HG03097 (cell line): ENCODE measurements around the gene KCNMA1.

ENCODE experiments used
- ATAC-seq: cut with Tn5 transposase; IDR thresholded peaks from one replicate; pipeline ENCODE4 v1.9.1; 2021; ENCODE audit not compliant: unreplicated experiment, low FRiP score

The KCNMA1 gene

DNA sequence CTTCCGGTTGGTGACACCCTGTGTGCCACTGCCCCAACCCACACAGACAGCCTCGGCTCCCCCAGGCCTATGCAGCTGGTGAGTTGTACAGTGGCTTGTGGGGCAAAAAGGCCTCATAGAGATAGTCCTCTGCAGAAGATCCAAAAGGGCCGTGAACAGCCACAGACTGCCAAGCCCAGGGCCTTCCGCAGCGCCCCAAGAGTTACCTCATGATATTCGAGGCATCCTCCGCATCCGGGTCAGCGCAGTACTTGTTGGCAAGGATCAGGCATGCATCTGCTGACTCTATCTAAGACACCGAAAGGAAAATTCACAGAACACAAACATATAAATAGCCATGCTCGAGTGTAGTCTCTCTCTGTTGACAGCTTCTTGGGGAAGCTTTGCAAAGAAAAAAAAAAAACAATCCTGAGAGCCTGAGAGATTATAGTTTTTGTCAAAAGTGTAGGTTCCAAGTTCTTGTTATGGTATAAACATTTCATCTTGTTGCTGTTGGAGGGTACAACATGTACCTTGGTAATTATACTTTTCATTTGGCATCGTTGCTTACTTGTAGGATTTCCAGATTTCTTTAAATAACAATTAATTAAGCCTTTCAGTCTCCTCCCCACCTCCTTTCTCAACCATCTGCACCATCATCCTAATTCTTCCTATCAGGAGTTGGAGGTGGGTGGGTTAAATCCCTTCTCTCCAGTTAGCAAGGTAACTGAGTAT is 553.0 kb downstream of the KCNMA1 start:
- no peak for ATAC-seq

DNA sequence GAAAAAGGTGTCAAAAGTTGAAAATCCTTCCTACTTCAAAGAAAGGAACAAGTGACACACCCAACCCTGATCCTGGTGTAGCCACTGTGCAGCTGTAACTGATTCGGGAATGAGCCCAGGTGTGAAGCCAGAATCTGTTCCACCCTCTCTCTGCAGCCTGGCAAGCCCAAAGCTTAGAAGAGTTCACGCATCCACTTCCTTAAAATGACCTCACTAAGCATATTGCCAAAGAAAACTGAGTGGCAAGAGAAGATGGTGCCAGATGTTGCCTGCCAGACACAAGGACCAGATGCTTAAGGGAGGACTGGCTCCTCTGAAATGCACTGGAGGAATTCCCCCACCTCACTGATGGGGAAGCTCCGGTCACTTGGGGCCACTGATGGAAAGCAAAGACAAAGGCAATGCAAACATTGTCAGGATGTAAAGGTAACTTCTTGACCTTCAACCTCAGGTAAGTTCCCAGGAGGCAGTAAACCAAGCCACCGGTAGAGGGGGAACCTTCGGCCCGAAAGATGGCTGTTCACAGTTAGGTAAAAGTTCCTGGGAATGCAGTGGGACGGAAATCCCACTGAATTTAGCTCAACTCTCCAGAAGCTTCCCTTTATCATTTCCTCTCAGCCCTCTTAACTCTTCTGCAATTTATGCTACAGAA is 554.9 kb downstream of the KCNMA1 start:
- no peak for ATAC-seq

DNA sequence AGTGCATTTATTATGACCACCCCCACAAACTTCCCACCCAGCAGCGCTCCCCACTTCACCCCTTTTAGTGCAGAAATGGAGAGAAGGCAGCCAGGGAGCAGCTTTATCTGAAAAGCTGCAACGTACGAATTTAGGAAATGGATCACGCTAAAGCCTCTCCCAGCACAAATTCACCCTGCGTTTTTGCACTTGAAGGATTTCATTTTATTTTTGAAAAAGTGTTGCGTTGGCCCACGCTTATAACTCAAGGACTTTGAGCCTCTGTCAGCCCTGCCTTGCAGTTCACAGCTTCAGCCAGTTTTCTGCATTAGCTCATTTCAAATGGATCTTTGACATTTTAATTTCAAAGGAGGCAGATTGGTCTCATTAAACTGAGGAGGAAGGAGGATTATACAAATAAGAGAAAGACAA is 556.1 kb downstream of the KCNMA1 start:
- ATAC-seq, result no peak

DNA sequence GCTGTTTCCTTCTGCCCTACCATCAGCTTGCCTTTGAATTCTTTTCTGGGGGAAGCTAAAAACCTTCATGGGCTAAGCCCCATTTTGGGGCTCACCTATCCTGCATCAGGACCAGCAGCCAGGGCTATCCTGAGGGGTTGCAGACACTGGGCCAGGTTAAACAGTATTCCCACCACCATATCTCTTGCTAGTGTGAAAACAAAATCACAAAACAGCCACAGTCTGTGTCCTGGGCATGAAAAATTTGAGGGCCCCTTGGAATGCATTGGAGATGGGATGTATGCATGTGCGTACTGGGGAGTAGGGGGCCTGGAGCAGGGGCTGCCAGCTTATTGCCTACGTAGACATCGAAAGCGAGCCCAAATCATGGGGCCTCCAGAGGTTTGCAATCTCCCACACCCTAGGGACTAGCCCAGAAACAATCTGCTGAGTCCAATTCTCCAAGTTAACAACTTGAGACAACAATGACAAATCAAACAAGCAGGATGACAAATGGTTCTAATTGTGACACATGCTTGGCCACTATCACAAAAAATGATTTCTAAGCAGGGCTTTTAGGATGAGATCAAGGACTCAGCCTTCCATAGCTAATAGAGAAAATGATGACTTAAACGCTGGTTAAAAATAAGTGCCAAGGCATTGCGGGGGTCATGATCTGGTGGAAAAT is 557.1 kb downstream of the KCNMA1 start:
- no peak for ATAC-seq

DNA sequence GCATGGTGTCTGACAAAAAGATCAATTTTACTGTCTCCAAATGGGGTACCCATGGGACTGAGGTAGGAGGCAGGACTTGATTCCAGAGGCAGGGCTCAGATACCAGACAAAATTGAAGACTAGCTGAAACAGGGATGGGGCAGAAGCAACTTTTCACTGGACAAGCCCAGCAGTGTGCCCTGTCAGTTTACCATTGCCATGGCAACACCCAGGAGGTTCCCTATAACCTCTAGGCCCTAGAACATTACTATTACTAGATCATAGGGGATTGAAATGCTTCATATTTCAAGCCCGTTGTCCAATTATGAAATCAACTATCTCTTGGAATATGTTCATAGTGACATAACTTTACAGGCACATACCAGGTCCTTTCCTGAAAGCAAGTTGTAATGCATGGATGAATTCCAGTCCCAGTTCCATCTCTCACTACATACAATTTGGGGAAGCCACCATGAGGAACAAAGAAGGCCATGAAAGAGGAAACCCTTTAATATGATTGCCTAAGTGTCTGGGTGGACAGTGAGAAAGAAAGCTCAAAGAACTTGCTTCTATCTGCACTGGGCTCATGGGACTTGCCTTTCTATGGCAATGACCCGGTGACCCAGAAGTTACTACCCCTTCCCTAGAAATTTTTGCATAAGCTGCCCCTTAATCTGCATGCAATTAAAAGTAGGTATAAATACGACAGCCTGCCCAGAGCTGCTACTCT is 557.9 kb downstream of the KCNMA1 start:
- no peak for ATAC-seq

DNA sequence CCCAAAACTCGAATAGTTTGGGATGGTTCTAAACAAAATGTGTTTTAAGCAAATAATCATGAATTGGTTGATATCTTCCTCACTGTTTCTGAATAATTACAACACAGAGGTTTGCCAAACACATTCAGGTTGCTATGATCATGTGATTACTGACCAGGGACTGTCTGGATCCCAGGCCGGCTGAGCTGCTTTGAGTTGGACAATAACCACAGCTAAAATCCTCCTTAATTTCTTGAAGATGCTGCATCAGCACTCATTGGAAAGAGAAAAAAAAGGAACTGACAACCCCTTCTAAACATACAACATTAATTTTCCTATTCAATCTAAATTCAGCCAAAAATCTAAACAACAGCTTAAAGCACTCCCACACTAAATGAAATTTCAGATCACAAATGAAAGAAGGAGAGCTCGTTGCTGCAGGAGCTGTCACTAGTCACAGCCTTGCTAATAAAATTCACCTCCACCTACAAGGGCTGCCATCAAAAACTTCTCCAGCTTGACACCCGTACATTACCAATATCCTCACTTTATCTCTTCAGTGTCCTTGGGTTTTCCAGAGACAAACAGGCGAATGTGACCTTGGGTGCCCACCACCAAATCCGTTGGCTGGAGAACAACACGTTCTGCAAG is 560.2 kb downstream of the KCNMA1 start:
- no peak for ATAC-seq

DNA sequence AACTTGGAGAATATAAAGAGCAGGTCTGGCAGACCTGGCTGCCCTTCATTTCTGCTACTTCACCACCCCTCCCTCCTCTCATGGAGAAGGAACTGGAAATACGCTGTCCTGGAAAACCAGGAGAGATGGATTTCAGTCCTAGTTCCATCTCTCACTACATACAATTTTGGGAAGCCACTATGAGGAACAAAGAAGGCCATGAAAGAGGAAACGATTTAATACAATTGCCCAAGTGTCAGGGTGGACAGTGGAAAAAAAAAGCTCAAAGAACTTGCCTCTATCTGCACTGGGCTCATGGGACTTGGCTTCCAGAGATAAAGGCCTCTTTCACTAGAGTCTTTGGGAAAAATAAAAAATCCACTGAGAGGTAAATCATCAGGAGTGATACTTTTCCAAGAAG is 561.7 kb downstream of the KCNMA1 start:
- ATAC-seq, result no peak

DNA sequence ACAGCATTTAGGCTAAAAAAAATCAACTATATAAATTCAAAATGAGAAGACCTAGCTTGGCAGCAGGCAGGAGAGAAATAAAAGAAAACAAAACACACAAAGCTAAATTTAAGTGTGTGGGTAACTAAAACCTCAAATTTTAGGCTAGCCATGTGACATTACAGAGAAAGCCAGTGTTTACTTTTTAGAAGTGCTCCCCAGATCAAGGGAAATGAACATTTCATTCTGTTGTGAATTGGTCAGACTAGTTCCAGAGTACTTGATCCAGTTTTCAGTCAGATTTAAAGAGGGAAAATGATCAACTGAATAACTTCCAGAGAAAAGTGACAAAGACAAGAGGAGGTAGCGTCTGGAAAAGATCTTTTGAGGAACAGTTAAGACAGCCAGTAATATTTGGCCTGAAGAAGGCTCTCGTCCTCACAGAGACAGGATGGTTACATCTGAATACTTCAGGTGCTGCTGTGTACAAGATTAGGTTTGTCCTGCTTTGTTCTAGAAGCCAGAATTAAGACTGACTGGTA is 563.4 kb downstream of the KCNMA1 start:
- ATAC-seq, result no peak

DNA sequence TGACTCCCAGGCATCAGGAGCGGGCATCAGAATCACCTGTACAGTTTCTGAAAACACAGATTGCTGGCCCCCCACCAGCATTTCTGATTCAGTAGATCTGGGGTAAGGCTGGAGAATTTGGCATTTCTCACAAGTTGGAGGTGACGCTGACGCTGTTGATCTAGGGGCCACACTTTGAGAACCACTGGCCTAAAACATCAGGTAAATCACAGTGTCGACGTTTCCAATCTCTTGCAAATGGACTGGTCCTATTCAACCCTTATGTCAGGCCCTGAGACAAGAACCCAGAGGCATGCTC is 564.0 kb downstream of the KCNMA1 start:
- no peak for ATAC-seq

DNA sequence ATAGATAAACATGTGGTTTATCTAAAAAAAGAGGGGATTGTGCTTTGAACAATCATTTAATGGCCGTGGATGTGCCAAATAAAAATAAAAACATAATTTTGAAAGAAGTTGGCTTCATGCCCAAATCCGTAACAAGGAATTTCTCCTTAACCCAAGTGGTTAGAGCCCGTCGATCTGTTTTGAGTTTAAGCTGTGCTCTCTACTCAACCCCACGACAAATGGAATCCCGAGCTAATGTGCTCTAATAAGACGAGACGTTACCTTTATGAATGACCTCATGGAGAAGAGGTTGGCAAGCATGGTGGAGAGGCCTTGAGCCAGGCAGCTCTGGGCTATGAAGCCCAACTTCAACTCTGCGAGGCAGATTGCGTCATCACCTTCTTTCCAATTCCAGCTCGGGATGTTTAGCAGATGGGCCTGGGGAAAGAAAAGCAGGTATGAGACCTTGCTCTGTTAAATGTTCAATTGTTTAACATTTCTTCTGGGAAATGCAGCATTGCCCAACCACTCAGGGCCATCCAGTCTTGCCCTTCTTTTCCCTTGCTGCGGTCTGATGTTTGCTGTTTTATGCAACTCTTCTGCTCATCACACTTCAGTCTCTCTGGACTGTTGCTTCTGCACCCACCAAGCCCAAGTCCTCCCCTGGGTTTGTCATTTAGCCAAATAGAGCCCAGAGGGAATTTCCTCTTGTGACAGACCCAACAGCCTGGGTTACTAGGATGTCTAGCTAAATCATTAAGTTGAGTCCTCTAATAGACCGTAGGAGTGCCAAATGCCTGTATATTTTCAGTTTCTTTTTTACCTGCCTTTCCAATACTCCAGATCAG is 564.6 kb downstream of the KCNMA1 start:
- no peak for ATAC-seq

DNA sequence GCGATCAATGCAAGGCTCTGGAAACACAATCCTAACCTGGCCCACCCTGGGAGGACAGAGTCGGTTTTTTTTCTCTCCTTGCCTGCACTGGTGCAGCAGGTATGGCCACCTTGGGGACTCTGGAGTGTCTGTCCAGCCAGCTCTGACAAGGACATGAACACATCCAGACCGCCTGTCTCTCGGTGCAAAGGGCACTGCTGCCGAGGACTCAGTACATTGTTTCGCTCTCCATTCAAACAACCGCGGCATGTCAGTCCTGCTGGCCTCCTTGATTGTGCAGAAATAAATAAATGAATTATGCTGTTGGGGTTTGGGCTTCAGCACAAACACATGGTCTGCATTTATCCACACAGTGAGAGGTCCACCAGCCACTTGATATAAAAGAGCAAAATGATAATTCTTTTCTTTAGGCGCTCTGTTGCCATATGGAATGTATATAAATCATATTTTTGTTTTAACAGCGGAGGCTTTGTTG is 565.2 kb downstream of the KCNMA1 start:
- ATAC-seq, result no peak

DNA sequence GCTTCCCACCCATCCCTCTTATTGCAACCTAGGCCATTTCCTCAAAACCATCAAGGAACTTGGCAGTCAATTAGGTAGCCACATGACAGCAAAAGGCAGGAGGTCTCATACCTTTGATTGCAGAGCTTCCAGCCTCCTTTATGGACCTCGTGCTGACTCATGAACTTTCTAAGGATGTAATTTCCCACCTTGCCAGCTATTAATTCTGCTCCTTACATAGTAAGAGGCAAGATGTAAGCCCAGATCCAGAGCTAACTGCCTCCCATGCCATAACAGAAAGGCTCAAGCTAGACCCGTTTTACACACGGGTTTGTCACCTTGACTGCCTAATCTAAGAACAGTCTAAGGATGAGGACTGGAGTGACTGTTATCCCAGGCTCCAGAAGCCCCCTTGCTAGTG is 565.7 kb downstream of the KCNMA1 start:
- no peak for ATAC-seq

DNA sequence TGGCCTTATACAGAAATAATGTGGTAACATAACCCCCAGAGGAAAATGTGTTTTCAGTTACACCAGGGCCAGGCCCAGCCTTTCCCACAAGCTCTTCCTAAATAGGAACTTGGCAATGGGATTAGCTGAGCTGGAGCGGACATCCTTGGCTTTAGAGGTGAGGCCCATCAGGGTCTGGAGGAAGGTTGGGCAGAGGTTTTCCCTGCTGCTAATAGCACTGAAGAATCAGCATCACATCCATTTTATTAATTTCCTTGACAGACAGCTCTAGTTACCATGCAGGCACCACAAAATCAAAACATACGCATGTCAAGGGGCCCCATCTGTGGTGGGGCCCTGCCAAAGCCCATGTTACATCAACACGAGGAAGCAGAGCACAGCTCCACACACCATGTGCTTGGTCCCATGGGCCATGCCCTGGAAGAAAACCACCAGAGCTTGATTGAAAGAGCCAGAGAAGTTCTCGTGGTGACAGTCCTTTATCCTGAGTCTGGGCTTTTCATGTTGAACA is 566.6 kb downstream of the KCNMA1 start:
- no peak for ATAC-seq

DNA sequence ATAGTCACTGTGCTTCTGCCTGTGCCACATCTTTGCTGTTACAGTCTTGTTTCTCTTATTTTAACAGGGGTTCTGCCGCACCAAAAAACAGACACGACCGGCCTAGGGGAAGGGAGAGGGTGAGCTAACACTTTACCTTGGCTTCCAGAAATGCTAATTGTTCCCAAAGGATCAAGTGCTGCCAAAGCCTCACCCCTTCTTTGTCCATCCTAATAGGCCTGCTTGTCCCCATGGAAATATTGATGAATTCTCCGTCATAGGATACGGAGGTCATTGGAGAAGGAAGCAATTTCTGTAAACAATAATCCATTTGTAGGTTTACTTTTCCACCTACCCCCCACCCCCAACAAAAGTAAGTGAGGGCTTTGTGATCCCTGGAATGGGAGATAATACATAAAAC is 567.3 kb downstream of the KCNMA1 start:
- no peak for ATAC-seq

DNA sequence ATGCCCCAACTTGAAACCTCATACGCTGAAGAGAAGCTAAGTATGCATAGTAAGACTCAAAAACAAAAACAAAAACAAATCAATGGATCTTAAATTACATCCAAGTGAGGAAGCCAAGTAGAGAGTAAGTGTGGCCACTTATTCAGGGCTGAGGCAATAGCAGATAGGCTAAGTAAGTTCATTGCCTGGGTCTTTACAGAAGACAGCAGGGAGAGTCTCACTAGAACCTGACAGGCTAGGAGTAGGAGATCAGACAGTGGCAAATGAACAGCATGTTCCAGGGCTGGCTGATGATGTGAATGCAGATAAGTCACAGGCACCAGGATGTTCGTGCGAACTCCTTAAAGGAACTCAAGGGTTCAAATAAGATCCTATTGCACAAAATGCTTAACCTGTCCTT is 568.6 kb downstream of the KCNMA1 start:
- no peak for ATAC-seq

DNA sequence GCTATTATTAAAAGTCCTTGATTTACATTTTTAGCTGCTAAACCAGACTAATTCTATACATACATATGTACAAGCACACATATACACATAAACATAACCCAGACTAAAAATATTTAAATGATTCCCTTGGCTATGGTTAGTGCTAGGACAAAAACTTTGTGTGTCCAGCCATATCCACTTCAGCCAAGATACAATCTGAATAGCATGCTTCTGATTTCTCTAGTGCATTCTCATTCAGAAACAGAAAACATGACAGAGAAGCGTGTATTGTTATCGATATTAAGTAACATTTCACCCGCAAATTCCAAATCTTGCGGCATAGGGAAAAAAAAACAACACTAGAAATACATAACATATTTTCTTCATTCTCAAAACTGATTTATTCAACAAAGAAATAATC is 569.3 kb downstream of the KCNMA1 start:
- ATAC-seq, result no peak

DNA sequence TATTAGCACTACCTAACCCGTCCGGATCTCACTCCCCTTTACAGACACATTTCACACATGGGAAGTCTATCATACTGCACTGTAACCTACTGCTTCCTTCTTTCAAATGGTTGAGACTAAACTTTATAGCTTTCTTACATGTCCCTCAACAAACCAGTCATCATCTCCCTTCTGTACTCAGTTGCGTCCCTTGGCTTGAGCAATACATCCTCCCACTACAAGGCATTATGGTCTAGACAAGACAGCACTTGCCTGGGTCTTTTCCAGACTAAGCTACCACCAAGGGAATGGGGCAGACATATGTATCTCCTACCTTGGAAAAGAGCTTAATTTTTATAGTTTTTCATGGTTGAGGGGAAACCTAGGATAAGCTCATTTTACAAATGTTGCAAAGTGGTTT is 575.2 kb downstream of the KCNMA1 start:
- no peak for ATAC-seq

DNA sequence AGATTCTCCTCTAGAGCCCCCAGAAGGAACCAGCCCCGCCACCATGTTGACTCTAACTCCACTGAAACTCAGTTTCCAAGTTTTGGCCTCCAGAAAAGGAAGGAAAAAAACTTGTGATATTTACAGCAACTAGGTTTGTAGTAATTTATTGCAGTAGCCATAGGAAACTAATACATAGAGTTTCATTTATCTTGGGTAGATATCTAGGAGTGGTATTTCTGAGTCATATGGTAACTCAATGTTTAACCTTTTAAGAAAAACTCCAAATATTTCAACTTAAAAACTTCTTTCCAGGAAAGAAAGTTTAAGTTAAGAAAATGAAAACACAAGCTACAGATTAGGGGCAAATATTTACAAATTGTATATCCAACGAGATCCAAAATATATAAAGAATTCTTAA is 576.7 kb downstream of the KCNMA1 start:
- no peak for ATAC-seq

DNA sequence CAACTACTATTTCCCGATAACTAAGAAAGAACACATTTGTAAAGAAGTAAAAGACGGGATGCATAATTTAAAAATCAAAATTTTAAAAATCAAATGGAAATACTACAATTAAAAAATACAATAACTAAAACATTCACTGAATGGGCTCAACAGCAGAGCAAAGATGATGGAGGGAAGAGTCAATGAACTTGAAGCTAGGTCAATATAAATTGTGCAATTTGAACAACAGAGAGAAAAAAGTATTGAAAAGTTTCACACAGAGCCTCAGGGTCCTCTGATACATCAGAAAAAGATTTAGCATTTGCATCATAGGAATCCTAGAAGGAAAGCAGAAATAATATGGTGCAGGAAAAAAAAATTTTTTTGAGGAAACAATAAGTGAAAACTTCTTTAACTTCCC is 581.0 kb downstream of the KCNMA1 start:
- ATAC-seq, result no peak

DNA sequence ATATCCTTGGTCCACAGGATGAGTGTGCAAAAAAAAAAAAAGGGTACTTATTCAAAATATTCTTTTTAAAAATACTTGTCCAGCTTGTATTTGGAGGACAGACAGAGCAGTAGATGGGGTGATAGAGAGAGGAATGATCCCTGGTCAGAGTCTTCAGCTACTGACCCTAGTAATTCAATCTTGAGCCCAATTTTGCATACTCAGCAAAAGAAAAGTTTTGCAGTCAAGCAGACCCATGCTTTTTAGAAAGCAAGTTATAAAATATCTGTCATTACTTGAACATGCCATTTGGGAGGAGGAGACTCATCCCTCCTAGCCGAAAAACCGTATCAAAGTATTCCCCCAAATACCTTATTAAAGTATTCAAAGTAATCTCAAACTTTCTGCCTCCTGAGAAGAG is 585.0 kb downstream of the KCNMA1 start:
- no peak for ATAC-seq
